Measurements from ENCODE around the gene TXNDC12. TPM values are rescaled to one million over a fixed set of nuclear protein-coding genes. Genes with fewer than 3 reads are reported as not detected.

Gene TXNDC12
- total and polyA plus RNA-seq, 9 of the 15 experiments (the other 6 are each of a cell fraction or from before 2014, with no cell fraction given) = 17.0 to 60.8 (median 37.8) TPM

- TF ChIP-seq FUS (optimal IDR thresholded peaks at IDR 0.05; ENCODE audit: low read depth, low read length) = peak; percentile 83
- no peak for TF ChIP-seq HMGN3 (IDR thresholded peaks at IDR 0.05; ENCODE audit: borderline replicate concordance, extremely low read depth, insufficient read length, low read depth, low read length)
- TF ChIP-seq HDAC2 (IDR thresholded peaks at IDR 0.05) = peak; percentile 84; the same call in 1 of the 2 replicates
- TF ChIP-seq E2F4 (CRISPR knock-in tag; IDR thresholded peaks at IDR 0.05; ENCODE audit: low read depth) = peak; percentile 76; the same call in 1 of the 2 replicates
- TF ChIP-seq KLF1 (tag; IDR thresholded peaks at IDR 0.05) = peak; percentile 24; the same call in 1 of the 2 replicates
- TF ChIP-seq STAT6 (CRISPR knock-in tag; IDR thresholded peaks at IDR 0.05) = peak; percentile 81; the same call in 1 of the 2 replicates
- no peak for TF ChIP-seq HIVEP1 (CRISPR knock-in tag; IDR thresholded peaks at IDR 0.05)
- TF ChIP-seq ZNF134 (CRISPR knock-in tag; conservative IDR thresholded peaks at IDR 0.05) = no peak
- peak; percentile 72 for TF ChIP-seq CBX1 (IDR thresholded peaks at IDR 0.05; ENCODE audit: low read depth)
- TF ChIP-seq SMC3 (conservative IDR thresholded peaks at IDR 0.05; ENCODE audit: insufficient read depth, low read depth, low read length) = no peak
- TF ChIP-seq TEAD2 (tag; IDR thresholded peaks at IDR 0.05) = no peak
- peak; percentile 76 to 78; a peak in 3 of 4 replicates for TF ChIP-seq FOXK2 (conservative IDR thresholded peaks at IDR 0.05 in 1 of 2, IDR thresholded peaks at IDR 0.05 in 1 of 2; ENCODE audit: low read depth in 2 of 2)
- peak; percentile 81 for TF ChIP-seq FOXK1 (CRISPR knock-in tag; IDR thresholded peaks at IDR 0.05; ENCODE audit: borderline replicate concordance)
- 0 out of 3 replicates have a peak, but pooled peaks of 1 of the 2 experiments have one; percentile 53 for TF ChIP-seq CBX3 (IDR thresholded peaks at IDR 0.05; ENCODE audit: borderline replicate concordance in 1 of 2, low read length in 2 of 2)
- TF ChIP-seq PRDM10 (IDR thresholded peaks at IDR 0.05; ENCODE audit: partially characterized antibody) = peak; percentile 42
- peak; percentile 67 for TF ChIP-seq CEBPG (CRISPR knock-in tag; IDR thresholded peaks at IDR 0.05)
- no peak for TF ChIP-seq CEBPG (tag; conservative IDR thresholded peaks at IDR 0.05 in 1 of 2, IDR thresholded peaks at IDR 0.05 in 1 of 2)
Measured at GRCh38 chr1:52033190-52034049, 21.6 kb downstream of the TXNDC12 start, which contains the start of gene KTI12 (continued).
